Measurements from ENCODE around the gene KLB.

Gene KLB

GRCh38 chr4:39497909-39498726, 91.4 kb downstream of the KLB start:
- H3K4me3 ChIP-seq (ENCODE audit: low read length), result no peak overlapping the region
- no peak for DNase-seq
- H3K9ac ChIP-seq (ENCODE audit: low read length), result no peak overlapping the region
- TF ChIP-seq EZH2 (optimal IDR thresholded peaks at IDR 0.05; ENCODE audit: low read depth, low read length) (no peak), EZH2phosphoT487 (IDR thresholded peaks at IDR 0.05; ENCODE audit: low read length) (no peak), CTCF (IDR thresholded peaks at IDR 0.05; ENCODE audit: low read length) (no peak)
- no peak overlapping the region for H2AFZ ChIP-seq (ENCODE audit: low read length)
- no peaks in the 10 kb centered on the region for H3K9me2 ChIP-seq (replicated peaks; ENCODE audit: insufficient read depth, low read length)
- H3K27me3 ChIP-seq (replicated peaks; ENCODE audit: insufficient read depth, low read length), result no peaks in the 10 kb centered on the region
- H3K27ac ChIP-seq (ENCODE audit: low read length), result no peak overlapping the region
- no peaks in the 10 kb centered on the region for H3K9me3 ChIP-seq (replicated peaks; ENCODE audit: insufficient read depth, low read length)
- H3F3A ChIP-seq (ENCODE audit: insufficient read depth, low read length), result no peaks in the 10 kb centered on the region
- no peaks in the 10 kb centered on the region for H3K79me2 ChIP-seq (ENCODE audit: low read length)
- H4K20me1 ChIP-seq (ENCODE audit: insufficient read depth, low read length), result no peaks in the 10 kb centered on the region
- no peak overlapping the region for H3K4me2 ChIP-seq (ENCODE audit: low read depth, low read length)
- no peaks in the 10 kb centered on the region for H3K4me1 ChIP-seq (ENCODE audit: low read length)
- H3K36me3 ChIP-seq (replicated peaks; ENCODE audit: insufficient read depth, low read length), result no peaks in the 10 kb centered on the region

GRCh38 chr4:39498727-39499020, 91.9 kb downstream of the KLB start:
- Histone ChIP-seq H3K9me3 (replicated peaks; ENCODE audit: insufficient read depth, low read length) (no peaks in the 10 kb centered on the region), H3K4me1 (ENCODE audit: low read length) (no peaks in the 10 kb centered on the region), H3K4me3 (ENCODE audit: low read length) (no peak overlapping the region), H2AFZ (ENCODE audit: low read length) (no peak overlapping the region), H3K9me2 (replicated peaks; ENCODE audit: insufficient read depth, low read length) (no peaks in the 10 kb centered on the region), H3K9ac (ENCODE audit: low read length) (no peak overlapping the region), H3K27me3 (replicated peaks; ENCODE audit: insufficient read depth, low read length) (no peaks in the 10 kb centered on the region), H3K27ac (ENCODE audit: low read length) (no peak overlapping the region), H3K36me3 (replicated peaks; ENCODE audit: insufficient read depth, low read length) (no peaks in the 10 kb centered on the region), H3K4me2 (ENCODE audit: low read depth, low read length) (no peak overlapping the region), H3K79me2 (ENCODE audit: low read length) (no peaks in the 10 kb centered on the region), H3F3A (ENCODE audit: insufficient read depth, low read length) (no peaks in the 10 kb centered on the region), H4K20me1 (ENCODE audit: insufficient read depth, low read length) (no peaks in the 10 kb centered on the region)
- no peak for DNase-seq
- TF ChIP-seq CTCF (IDR thresholded peaks at IDR 0.05; ENCODE audit: low read length), result no peak
- TF ChIP-seq EZH2 (optimal IDR thresholded peaks at IDR 0.05; ENCODE audit: low read depth, low read length), result no peak
- TF ChIP-seq EZH2phosphoT487 (IDR thresholded peaks at IDR 0.05; ENCODE audit: low read length), result no peak
